H7 (cell line): ENCODE measurements around the gene ENPP6. TPM values are rescaled to one million over a fixed set of nuclear protein-coding genes. Genes with fewer than 3 reads are reported as not detected.

Source experiments
- DNase-seq: peaks from one replicate; pipeline ENCODE4 v3.0.0; 2012
- H3K27me3 ChIP-seq: 2 replicates; pipeline ENCODE4 v1.6.0; 2011; ENCODE audit warnings: mild to moderate bottlenecking, low read length; ENCODE audit not compliant: control insufficient read depth, insufficient read depth
- H3K36me3 ChIP-seq: replicated peaks from 2 replicates; pipeline ENCODE4 v1.5.1; 2011; ENCODE audit warnings: low read length; ENCODE audit not compliant: control insufficient read depth, insufficient read depth
- H3K4me3 ChIP-seq: 2 replicates; pipeline ENCODE4 v1.5.1; 2011; ENCODE audit warnings: low read depth, mild to moderate bottlenecking, control low read depth, low read length, moderate library complexity; ENCODE audit not compliant: insufficient read depth
- total RNA-seq: library from RNA; depleted of rRNA; stranded (reverse); fragments of >200 nt; shearing (Covaris generic); gene quantifications from 2 replicates; pipeline ENCODE4 v1.2.3, GENCODE V29; 2014

The ENPP6 gene
- total RNA-seq, 1 experiment from 2014 or later: not detected

DNA sequence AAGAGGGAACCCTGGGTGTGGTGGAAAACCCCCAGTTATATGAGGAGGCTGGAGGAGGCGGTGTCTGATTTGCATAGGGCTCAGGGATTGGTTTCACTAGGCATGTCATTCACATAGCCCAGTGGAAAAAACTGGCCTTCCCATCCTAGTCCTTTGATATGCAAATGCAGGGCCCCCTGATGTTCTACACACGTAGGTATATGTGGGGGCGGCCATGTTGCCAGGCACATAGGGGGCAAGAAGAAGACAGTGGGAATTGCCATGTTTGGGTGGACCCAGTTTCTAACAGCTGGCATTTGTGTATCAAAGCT lies 34.0 kb upstream of the ENPP6 start:
- Histone ChIP-seq H3K27me3 (no peaks in the 10 kb centered on the region), H3K36me3 (no peaks in the 10 kb centered on the region), H3K4me3 (no peak overlapping the region)
- no peak for DNase-seq

DNA sequence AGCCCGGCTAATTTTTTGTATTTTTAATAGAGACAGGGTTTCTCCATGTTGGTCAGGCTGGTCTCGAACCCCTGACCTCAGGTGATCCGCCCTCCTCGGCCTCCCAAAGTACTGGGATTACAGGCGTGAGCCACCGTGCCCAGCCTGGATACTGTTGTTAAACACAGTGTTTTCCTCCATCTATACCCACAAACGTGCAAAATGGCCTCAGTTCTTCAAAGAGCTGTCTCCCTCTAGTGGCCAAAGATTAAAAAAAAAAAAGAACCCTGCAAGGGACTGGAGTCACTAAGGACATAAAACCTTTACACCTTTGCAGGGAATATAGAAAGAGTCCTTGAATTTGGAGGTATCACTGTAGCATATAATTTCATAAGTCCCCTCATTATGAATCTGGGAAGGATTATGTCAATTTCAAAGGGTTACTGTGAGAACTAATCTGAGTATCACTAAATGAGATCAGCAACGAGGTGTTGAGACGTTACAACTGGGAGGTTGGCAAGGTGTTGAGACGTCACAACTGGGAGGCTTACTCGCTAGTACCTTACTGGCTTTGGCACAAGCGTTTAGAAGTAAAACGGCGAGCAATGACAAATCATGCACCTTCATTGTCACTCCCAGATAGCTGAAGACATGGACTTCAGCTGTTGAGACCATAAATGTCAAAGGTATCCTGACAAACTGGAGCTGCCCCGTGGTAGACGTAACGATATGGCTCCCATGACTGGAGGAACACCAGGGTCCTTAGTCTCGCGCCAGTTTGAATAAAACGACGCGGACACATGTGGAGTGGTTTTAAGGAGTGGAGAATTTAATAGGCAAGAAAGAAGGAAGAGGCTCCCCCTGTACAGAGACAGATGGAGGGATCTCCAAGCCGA lies 33.4 kb upstream of the ENPP6 start:
- DNase-seq: peak; percentile 65
- H3K4me3 ChIP-seq: no peak overlapping the region
- no peaks in the 10 kb centered on the region for H3K27me3 ChIP-seq
- H3K36me3 ChIP-seq: no peaks in the 10 kb centered on the region

GRCh38 chr4:184248216-184248615 lies 30.5 kb upstream of the ENPP6 start:
- Histone ChIP-seq H3K36me3 (no peaks in the 10 kb centered on the region), H3K27me3 (no peaks in the 10 kb centered on the region), H3K4me3 (no peak overlapping the region)
- no peak for DNase-seq

GRCh38 chr4:184247421-184247820 lies 29.7 kb upstream of the ENPP6 start:
- DNase-seq: no peak
- H3K36me3 ChIP-seq: no peaks in the 10 kb centered on the region

DNA sequence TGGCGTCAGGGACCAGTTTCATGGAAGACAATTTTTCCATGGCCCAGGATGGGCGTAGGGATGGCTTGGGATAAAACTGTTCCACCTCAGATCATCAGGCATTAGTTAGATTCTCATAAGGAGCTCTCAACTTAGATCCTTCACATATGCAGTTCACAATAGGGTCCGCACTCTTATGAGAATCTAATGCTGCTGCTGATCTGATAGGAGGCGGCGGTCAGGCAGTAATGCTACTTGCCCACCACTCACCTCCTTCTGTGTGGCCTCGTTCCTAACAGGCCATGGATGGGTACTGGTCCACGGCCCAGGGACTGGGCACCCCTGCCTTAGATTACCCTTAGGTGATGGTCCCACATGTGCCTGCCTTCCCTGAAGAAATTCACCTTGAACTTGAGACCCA lies 28.8 kb upstream of the ENPP6 start:
- Histone ChIP-seq H3K4me3 (no peak overlapping the region), H3K36me3 (no peaks in the 10 kb centered on the region), H3K27me3 (no peaks in the 10 kb centered on the region)
- DNase-seq: no peak

More at GRCh38 chr4:184247421-184247820, 29.7 kb upstream of the ENPP6 start:
- H3K4me3 ChIP-seq: no peak overlapping the region
- no peaks in the 10 kb centered on the region for H3K27me3 ChIP-seq

DNA sequence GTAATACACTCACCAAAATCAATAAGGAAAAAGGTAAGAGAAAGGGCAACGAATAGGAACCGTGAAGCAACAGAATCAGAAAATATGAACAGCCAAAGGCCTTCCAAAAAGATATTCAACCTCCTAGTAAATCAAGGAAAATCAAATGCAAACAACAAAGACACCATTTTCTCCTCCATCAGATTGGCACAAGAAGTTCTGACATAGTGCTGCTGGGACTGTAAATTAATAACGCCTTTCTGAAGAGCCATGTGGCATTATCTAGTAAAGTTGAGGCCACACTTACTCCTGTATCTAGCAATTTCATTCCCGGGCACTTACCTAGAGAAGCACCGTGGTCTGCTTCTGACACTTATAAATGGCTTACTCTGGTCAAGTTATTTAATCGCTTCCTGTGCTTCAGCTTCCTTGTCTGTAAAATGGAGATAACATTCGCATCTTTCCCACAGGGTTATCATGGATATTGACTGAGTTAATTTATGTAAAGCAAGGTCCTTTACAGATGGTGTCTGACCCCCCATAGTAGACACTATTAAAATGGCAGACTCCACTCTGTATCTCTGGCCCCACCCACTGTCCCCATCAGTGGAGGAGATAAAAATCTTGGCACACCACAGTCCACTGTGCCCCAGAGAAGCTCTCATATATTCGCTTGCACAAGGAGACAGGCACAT lies 20.5 kb upstream of the ENPP6 start:
- Histone ChIP-seq H3K27me3 (no peaks in the 10 kb centered on the region), H3K36me3 (no peaks in the 10 kb centered on the region), H3K4me3 (no peak overlapping the region)
- no peak for DNase-seq

GRCh38 chr4:184237612-184238011 lies 19.9 kb upstream of the ENPP6 start:
- H3K4me3 ChIP-seq: no peak overlapping the region
- H3K27me3 ChIP-seq: no peaks in the 10 kb centered on the region
- no peaks in the 10 kb centered on the region for H3K36me3 ChIP-seq

DNA sequence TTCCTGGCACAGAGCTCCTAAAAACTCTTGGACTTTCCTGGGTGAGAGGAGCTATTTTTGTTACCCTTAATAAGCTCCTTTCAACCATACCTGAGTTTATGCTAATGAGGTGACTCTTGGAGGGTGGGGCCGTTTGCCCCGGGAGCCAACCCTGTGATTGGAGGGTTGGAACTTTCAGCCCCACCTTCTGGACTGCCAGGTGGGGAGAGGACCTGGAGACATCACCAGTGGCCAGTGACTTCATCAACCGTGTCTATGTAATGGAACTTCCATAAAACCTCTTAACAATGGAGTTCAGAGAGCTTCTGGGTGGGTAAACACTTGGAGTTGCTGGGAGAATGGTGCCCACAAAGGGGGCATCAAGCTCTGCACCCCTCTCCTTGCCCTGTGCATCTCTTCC lies 17.9 kb upstream of the ENPP6 start:
- Histone ChIP-seq H3K27me3 (no peaks in the 10 kb centered on the region), H3K36me3 (no peaks in the 10 kb centered on the region), H3K4me3 (no peak overlapping the region)
- DNase-seq: no peak

More at GRCh38 chr4:184237612-184238011, 19.9 kb upstream of the ENPP6 start:
- no peak for DNase-seq

- H3K36me3 ChIP-seq: no peaks in the 10 kb centered on the region
- no peak overlapping the region for H3K4me3 ChIP-seq
- H3K27me3 ChIP-seq: no peaks in the 10 kb centered on the region
- no peak for DNase-seq
Observed at GRCh38 chr4:184234155-184234554, 16.5 kb upstream of the ENPP6 start.

DNA sequence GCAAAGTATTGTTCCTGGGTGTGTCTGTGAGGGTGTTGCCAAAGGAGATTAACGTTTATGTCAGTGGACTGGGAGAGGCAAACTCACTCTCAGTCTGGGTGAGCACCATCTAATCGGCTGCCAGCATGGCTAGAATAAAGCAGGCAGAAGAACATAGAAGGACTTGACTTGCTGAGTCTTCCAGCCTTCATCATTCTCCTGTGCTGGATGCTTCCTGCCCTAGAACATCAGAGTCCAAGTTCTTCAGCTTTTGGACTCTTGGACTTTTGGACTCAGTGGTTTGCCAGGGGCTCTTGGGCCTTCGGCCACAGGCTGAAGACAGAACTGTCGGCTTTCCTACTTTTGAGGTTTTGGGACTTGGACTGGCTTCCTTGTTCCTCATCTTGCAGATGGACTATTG lies 15.3 kb upstream of the ENPP6 start:
- no peaks in the 10 kb centered on the region for H3K27me3 ChIP-seq
- no peak overlapping the region for H3K4me3 ChIP-seq
- no peak for DNase-seq
- H3K36me3 ChIP-seq: no peaks in the 10 kb centered on the region

- no peak for DNase-seq
- Histone ChIP-seq H3K4me3 (no peak overlapping the region), H3K36me3 (no peaks in the 10 kb centered on the region), H3K27me3 (no peaks in the 10 kb centered on the region)
Observed at GRCh38 chr4:184232202-184232601, 14.5 kb upstream of the ENPP6 start.

GRCh38 chr4:184231573-184231972 lies 13.9 kb upstream of the ENPP6 start:
- Histone ChIP-seq H3K4me3 (no peak overlapping the region), H3K27me3 (no peaks in the 10 kb centered on the region), H3K36me3 (no peaks in the 10 kb centered on the region)
- DNase-seq: no peak

GRCh38 chr4:184228056-184228705 lies 10.5 kb upstream of the ENPP6 start:
- Histone ChIP-seq H3K4me3 (no peak overlapping the region), H3K27me3 (no peaks in the 10 kb centered on the region), H3K36me3 (no peaks in the 10 kb centered on the region)
- no peak for DNase-seq

GRCh38 chr4:184216515-184216914 lies 1.2 kb downstream of the ENPP6 start:
- no peak overlapping the region for H3K4me3 ChIP-seq
- H3K36me3 ChIP-seq: no peaks in the 10 kb centered on the region
- no peaks in the 10 kb centered on the region for H3K27me3 ChIP-seq
- DNase-seq: no peak
